G401 (cell line): ENCODE results near the gene RAVER1. TPM values are rescaled to one million over a fixed set of nuclear protein-coding genes. Genes with fewer than 3 reads are reported as not detected.
"Not testable (repeated sequence)": the region's sequence is repeated elsewhere in the genome, so short reads cannot be mapped to it uniquely, and the experiment has no call there.

Experiments
- DNase-seq: peaks from one replicate; pipeline ENCODE4 v3.0.0-alpha.2; 2015; ENCODE audit warnings: low spot score
- in situ Hi-C: cut with HindIII; loops from 2 replicates; pipeline ENCODE4 v1.10.0; 2016; ENCODE audit warnings: low sequenced_read_pairs, mixed read lengths
- total RNA-seq: library from RNA; depleted of rRNA; stranded (reverse); fragments of >200 nt; shearing (Covaris generic); gene quantifications from 2 replicates; pipeline ENCODE4 v1.2.3, GENCODE V29; 2014; rRNA removed

Gene RAVER1
- total RNA-seq, 1 experiment from 2014 or later: 21.8 TPM

GRCh38 chr19:10282043-10282442 lies 51.3 kb downstream of the RAVER1 start:
- in situ Hi-C loops: not testable (repeated sequence)

GRCh38 chr19:10279737-10280442 lies 53.4 kb downstream of the RAVER1 start:
- DNase-seq: no peak
- in situ Hi-C loops: no loop called here

More at GRCh38 chr19:10282043-10282442, 51.3 kb downstream of the RAVER1 start:
- DNase-seq: not testable (repeated sequence)

GRCh38 chr19:10278935-10279334 lies 54.4 kb downstream of the RAVER1 start:
- in situ Hi-C loops: no loop called here

DNA sequence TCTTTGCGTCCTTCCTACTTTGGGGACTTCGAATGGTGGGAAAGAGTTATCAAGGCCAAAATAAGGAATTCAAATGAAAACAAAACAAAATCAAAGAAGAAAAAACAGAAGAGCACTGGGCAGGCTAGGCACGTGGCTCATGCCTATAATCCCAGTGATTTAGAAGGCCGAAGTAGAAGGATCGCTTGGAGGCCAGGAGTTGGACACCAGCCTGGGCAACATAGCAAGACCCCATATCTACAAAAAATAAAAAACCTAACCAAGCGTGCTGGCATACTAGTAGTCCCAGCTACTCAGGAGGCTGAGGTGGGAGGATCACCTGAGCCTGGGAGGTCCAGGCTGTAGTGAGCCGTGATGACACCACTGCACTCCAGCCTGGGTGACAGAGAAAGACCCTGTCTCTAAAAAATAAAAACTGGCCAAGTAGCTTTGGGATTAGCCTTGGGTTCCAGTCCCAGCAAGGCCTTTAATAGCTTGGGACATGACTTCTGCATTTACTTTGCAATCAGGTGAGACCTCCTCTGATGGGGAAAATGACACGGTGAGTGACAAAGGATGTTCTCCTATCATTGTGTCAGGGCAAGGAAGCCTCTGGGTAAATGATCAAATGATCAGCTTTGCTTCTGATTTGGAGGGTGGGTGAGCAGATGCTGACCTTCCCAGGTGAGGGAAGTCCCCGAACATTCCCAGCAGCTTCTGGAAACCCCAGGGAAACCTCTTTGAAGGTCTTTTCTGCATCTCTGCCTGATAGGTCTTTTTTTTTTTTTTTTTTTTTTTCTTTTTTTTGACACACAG lies 55.3 kb downstream of the RAVER1 start:
- in situ Hi-C loops: no loop called here
- DNase-seq: no peak

More at GRCh38 chr19:10278935-10279334, 54.4 kb downstream of the RAVER1 start:
- no peak for DNase-seq

DNA sequence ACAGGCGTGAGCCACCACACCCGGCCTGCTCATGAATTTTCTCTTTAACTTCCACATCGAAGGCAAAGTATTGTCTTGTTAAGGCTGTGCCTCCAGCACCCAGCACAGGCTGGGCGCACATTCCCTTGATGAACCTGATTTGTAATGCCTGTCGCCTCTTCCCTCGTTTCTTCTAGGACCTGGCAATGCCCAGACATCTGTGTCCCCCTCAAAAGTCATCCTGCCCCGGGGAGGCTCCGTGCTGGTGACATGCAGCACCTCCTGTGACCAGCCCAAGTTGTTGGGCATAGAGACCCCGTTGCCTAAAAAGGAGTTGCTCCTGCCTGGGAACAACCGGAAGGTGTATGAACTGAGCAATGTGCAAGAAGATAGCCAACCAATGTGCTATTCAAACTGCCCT lies 58.7 kb downstream of the RAVER1 start:
- in situ Hi-C loops: no loop called here
- no peak for DNase-seq

DNA sequence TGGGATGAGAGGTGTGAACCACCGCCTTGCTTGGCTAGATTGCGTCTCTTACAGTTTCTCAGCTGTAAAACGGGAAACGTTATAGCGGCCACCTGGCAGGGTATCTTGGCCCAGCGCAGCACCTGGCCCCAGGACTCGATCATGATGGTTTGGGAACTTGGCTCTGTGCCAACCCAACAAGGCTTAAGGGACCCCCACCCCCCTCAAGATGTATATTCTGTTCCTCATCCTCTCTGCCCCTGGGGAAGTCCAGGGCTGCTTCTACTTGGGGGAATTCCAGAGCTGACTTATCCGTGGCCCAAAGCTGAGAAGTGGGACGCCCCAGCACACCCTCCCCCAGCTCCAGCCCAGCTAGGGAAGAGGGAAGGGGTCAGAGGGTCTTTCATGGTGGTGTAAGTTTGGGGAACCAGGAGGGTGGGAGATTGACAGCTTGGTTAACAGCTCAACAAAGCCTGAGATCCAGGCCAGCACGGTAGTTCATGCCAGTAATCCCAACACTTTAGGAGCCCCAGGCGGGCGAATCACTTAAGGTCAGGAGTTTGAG lies 61.7 kb downstream of the RAVER1 start:
- DNase-seq: no peak
- in situ Hi-C loops: no loop called here

DNA sequence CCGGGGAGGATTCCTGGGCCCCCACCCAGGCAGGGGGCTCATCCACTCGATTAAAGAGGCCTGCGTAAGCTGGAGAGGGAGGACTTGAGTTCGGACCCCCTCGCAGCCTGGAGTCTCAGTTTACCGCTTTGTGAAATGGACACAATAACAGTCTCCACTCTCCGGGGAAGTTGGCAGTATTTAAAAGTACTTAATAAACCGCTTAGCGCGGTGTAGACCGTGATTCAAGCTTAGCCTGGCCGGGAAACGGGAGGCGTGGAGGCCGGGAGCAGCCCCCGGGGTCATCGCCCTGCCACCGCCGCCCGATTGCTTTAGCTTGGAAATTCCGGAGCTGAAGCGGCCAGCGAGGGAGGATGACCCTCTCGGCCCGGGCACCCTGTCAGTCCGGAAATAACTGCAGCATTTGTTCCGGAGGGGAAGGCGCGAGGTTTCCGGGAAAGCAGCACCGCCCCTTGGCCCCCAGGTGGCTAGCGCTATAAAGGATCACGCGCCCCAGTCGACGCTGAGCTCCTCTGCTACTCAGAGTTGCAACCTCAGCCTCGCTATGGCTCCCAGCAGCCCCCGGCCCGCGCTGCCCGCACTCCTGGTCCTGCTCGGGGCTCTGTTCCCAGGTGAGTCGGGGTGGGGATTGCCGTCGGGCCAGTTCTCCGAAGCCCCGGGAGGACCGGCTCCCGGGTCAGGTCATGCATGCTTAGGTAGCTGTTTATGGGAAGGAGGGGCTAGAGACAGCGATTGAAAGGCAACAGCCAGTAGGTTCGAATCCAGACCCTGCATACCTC lies 62.5 kb downstream of the RAVER1 start, which contains the start of gene ICAM1:
Gene ICAM1 (plus strand): TSS at position 505 of the 779 bp plus-strand sequence. CDS start 40 bp downstream, at position 545.
- DNase-seq: no peak
- in situ Hi-C loops: no loop called here

GRCh38 chr19:10270180-10270615 lies 63.1 kb downstream of the RAVER1 start:
- DNase-seq: no peak
- in situ Hi-C loops: no loop called here

DNA sequence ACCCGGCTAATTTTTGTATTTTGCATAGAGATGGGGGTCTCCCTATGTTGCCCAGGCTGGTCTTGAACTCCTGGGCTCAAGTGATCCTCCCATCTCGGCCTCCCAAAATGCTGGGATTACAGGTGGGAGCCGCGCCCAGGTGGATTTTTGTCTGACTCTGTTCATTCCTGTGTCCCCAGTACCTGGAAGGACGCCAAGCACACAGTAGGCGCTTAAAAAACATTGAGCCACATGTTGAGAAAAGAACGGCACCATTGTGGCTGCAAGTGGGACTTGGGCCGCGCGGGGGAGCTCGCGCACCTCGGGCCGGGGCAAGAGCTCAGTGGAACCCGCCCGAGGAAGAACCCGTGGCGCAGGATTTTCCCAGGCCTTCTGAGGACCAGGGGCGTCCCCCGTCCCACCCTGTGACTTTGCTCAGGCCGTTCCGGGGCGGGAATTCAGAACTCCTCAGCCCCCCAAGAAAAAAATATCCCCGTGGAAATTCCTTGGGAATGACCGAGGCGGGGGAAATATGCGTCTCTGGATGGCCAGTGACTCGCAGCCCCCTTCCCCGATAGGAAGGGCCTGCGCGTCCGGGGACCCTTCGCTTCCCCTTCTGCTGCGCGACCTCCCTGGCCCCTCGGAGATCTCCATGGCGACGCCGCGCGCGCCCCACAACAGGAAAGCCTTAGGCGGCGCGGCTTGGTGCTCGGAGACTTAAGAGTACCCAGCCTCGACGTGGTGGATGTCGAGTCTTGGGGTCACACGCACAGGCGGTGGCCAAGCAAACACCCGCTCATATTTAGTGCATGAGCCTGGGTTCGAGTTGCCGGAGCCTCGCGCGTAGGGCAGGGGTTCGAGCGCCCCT lies 63.8 kb downstream of the RAVER1 start:
- in situ Hi-C loops: no loop called here
- peak; percentile 48 for DNase-seq

DNA sequence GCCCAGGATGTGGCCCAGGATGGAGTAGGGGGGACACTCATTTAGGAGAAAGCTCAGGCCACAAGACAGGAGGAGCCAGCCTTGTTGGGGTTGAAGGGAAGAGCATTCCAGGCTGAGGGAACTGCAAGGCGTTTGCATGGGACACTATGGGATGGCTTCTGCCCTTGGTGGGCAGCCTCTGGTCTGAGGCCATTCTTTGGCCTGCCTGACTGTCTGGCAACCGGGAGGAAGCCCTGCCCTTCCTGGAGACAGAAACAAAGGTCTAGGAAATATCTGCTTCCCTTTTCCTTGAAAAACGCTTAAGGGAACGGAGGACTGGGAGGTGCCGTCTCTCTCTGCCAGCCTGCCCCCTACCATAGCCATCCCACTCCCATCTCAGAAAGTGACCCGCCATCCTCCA lies 65.3 kb downstream of the RAVER1 start:
- in situ Hi-C loops: no loop called here
- no peak for DNase-seq

DNA sequence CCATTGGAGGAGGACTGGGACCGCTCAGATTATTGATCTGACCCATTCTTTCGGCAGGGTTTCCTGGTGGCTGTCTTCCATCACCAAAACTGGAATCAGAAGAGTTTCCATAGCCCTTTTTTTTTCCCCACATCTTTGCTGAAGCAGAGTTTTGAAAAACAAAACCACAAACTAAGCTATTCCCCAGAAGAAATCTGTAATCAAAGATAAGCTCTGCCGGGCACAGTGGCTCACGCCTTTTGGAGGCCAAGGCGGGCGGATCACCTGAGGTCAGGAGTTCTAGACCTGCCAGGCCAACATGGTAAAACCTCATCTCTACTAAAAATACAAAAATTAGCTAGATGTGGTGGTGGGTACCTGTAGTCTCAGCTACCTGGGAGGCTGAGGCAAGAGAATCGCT lies 66.6 kb downstream of the RAVER1 start:
- in situ Hi-C loops: no loop called here
- DNase-seq: no peak

Other genes with a start within 250 kb of the RAVER1 start
- 9.5 and 10.8 TPM in 2 replicates for gene SHFL, start 247.2 kb downstream of the RAVER1 start, total RNA-seq
- 0.18 and 0.64 TPM in 2 replicates for gene ANGPTL6, start 230.9 kb downstream of the RAVER1 start, total RNA-seq
- 77.4 and 104 TPM in 2 replicates for gene PPAN, start 227.2 kb downstream of the RAVER1 start, total RNA-seq
- 6.6 and 8.0 TPM in 2 replicates for gene P2RY11, start 221.8 kb downstream of the RAVER1 start, total RNA-seq
- 356 and 383 TPM in 2 replicates for gene EIF3G, start 213.6 kb downstream of the RAVER1 start, total RNA-seq
- 36.9 and 72.9 TPM in 2 replicates for gene DNMT1, start 138.6 kb downstream of the RAVER1 start, total RNA-seq
- 8.0 and 14.0 TPM in 2 replicates for gene S1PR2, start 102.2 kb downstream of the RAVER1 start, total RNA-seq
- 134 and 137 TPM in 2 replicates for gene MRPL4, start 81.3 kb downstream of the RAVER1 start, total RNA-seq
- gene ICAM1, start 62.4 kb downstream of the RAVER1 start, total RNA-seq: 14.5 and 16.9 TPM in 2 replicates
- gene ICAM4, start 46.6 kb downstream of the RAVER1 start, total RNA-seq: 2.4 and 7.1 TPM in 2 replicates
- 13.2 and 14.8 TPM in 2 replicates for gene ICAM5, start 43.6 kb downstream of the RAVER1 start, total RNA-seq
- 0.55 and 1.6 TPM in 2 replicates for gene ZGLP1, start 23.7 kb downstream of the RAVER1 start, total RNA-seq
- gene FDX2, start 17.5 kb downstream of the RAVER1 start, total RNA-seq: 25.2 and 26.2 TPM in 2 replicates
- 21.8 and 23.8 TPM in 2 replicates for gene ICAM3, start 6.1 kb upstream of the RAVER1 start, total RNA-seq
- gene TYK2, start 47.0 kb upstream of the RAVER1 start, total RNA-seq: 82.0 and 134 TPM in 2 replicates
- 298 and 319 TPM in 2 replicates for gene CDC37, start 70.0 kb upstream of the RAVER1 start, total RNA-seq
- 7.6 and 10.7 TPM in 2 replicates for gene PDE4A, start 87.0 kb upstream of the RAVER1 start, total RNA-seq
- gene KEAP1, start 169.8 kb upstream of the RAVER1 start, total RNA-seq: 141 and 143 TPM in 2 replicates
- 13.5 and 22.1 TPM in 2 replicates for gene S1PR5, start 183.9 kb upstream of the RAVER1 start, total RNA-seq
- gene ATG4D, start 210.4 kb upstream of the RAVER1 start, total RNA-seq: 50.9 and 58.5 TPM in 2 replicates
- gene KRI1, start 232.5 kb upstream of the RAVER1 start, total RNA-seq: 17.4 and 27.0 TPM in 2 replicates
- 12.4 and 15.6 TPM in 2 replicates for gene CDKN2D, start 235.4 kb upstream of the RAVER1 start, total RNA-seq